GM13976 (cell line): ENCODE measurements around the gene RASGEF1C.

ENCODE experiments used
- DNase-seq: peaks from one replicate; pipeline ENCODE4 v3.0.0; 2012; ENCODE audit warnings: low spot score
- CTCF ChIP-seq: IDR thresholded peaks from 2 replicates; pipeline ENCODE4 v1.5.1; 2012; ENCODE audit warnings: borderline replicate concordance, mild to moderate bottlenecking; ENCODE audit not compliant: insufficient read depth; ENCODE audit errors: extremely low read depth, missing control alignments, control extremely low read depth
- in situ Hi-C: fragments of 300-500 bp; cut with MboI; formaldehyde crosslinking; loops from one replicate; pipeline ENCODE4 v1.12.0; 2022; ENCODE audit warnings: low sequenced_read_pairs, mixed read lengths, inconsistent platforms; ENCODE audit not compliant: unreplicated experiment

The RASGEF1C gene

GRCh38 chr5:180138214-180138975, 70.6 kb downstream of the RASGEF1C start:
- no peak for TF ChIP-seq CTCF
- in situ Hi-C loops: no loop called here
- DNase-seq: no peak

GRCh38 chr5:180137401-180138213, 71.4 kb downstream of the RASGEF1C start:
- no peak for DNase-seq
- in situ Hi-C loops: no loop called here
- no peak for TF ChIP-seq CTCF

- in situ Hi-C loops: no loop called here
- DNase-seq: no peak
- no peak for TF ChIP-seq CTCF
These were observed 72.2 kb downstream of the RASGEF1C start for GRCh38 chr5:180136630-180137381.

GRCh38 chr5:180135967-180136629, 72.9 kb downstream of the RASGEF1C start:
- DNase-seq: no peak
- no peak for TF ChIP-seq CTCF
- in situ Hi-C loops: no loop called here

GRCh38 chr5:180135128-180135955, 73.7 kb downstream of the RASGEF1C start:
- no peak for TF ChIP-seq CTCF
- no peak for DNase-seq
- in situ Hi-C loops: no loop called here
